ENCODE data around the gene SYT7. TPM values are rescaled to one million over a fixed set of nuclear protein-coding genes. Genes with fewer than 3 reads are reported as not detected.
A peak's percentile ranks its signal among the peaks of the same experiment; 100 is the strongest.

SYT7 gene
- total RNA-seq, 1 donor from 2014 or later = 7.6 TPM

GRCh38 chr11:61549177-61549576 lies 31.7 kb downstream of the SYT7 start:
- peaks cover 28% of the 10 kb centered on the region for H3K4me1 Mint-ChIP-seq
- peaks cover 5% of the 10 kb centered on the region for H3K27me3 Mint-ChIP-seq (ENCODE audit: low read depth)
- DNase-seq (ENCODE audit: low spot score in 2 of 2, unreplicated experiment in 2 of 2) = no peak
- no peak overlapping the region for H3K27ac Mint-ChIP-seq
- TF ChIP-seq, protein P1, sequence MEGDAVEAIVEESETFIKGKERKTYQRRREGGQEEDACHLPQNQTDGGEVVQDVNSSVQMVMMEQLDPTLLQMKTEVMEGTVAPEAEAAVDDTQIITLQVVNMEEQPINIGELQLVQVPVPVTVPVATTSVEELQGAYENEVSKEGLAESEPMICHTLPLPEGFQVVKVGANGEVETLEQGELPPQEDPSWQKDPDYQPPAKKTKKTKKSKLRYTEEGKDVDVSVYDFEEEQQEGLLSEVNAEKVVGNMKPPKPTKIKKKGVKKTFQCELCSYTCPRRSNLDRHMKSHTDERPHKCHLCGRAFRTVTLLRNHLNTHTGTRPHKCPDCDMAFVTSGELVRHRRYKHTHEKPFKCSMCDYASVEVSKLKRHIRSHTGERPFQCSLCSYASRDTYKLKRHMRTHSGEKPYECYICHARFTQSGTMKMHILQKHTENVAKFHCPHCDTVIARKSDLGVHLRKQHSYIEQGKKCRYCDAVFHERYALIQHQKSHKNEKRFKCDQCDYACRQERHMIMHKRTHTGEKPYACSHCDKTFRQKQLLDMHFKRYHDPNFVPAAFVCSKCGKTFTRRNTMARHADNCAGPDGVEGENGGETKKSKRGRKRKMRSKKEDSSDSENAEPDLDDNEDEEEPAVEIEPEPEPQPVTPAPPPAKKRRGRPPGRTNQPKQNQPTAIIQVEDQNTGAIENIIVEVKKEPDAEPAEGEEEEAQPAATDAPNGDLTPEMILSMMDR (IDR thresholded peaks at IDR 0.05; ENCODE audit: unreplicated experiment) = no peak
- H3K36me3 Mint-ChIP-seq = no peaks in the 10 kb centered on the region
- no peak overlapping the region for H3K4me3 Mint-ChIP-seq
- H3K9me3 Mint-ChIP-seq = no peaks in the 10 kb centered on the region

GRCh38 chr11:61547246-61547645 lies 33.6 kb downstream of the SYT7 start:
- Mint-ChIP-seq H3K9me3 (no peaks in the 10 kb centered on the region), H3K36me3 (no peaks in the 10 kb centered on the region), H3K27me3 (ENCODE audit: low read depth) (no peaks in the 10 kb centered on the region), H3K27ac (no peak overlapping the region), H3K4me3 (peak overlapping the region; percentile 49), H3K4me1 (peaks cover 18% of the 10 kb centered on the region)
- no peak for DNase-seq (ENCODE audit: low spot score in 2 of 2, unreplicated experiment in 2 of 2)
- TF ChIP-seq, protein P1 (IDR thresholded peaks at IDR 0.05; ENCODE audit: unreplicated experiment) = no peak

DNA sequence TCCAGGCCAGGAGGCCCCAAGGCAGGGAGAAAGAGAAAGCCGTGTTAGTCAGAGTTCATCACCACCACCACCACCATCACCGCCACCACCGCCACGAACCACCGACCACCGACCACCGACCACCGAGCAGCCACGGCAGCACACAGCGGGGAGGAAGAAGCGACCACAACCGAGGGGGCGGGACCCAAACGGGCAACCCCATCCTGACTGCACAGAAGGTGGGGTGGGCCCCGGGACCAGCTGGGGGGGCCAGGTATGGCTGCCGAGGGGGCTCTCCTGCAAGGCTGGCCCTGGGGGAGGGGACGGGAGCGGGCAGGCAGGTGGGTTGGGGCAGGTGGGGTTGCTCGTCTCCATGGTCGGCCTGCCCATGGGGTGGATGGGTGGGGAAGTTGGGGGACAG lies 34.2 kb downstream of the SYT7 start:
- Mint-ChIP-seq H3K9me3 (no peaks in the 10 kb centered on the region), H3K36me3 (no peaks in the 10 kb centered on the region), H3K4me3 (peak overlapping the region; percentile 49), H3K27ac (no peak overlapping the region), H3K4me1 (peaks cover 21% of the 10 kb centered on the region), H3K27me3 (ENCODE audit: low read depth) (no peaks in the 10 kb centered on the region)
- DNase-seq (ENCODE audit: low spot score in 2 of 2, unreplicated experiment in 2 of 2) = no peak
- TF ChIP-seq, protein P1 (IDR thresholded peaks at IDR 0.05; ENCODE audit: unreplicated experiment) = no peak

GRCh38 chr11:61545921-61546320 lies 35.0 kb downstream of the SYT7 start:
- Mint-ChIP-seq H3K4me1 (peaks cover 27% of the 10 kb centered on the region), H3K4me3 (no peak overlapping the region), H3K27me3 (ENCODE audit: low read depth) (no peaks in the 10 kb centered on the region), H3K27ac (no peak overlapping the region), H3K36me3 (no peaks in the 10 kb centered on the region), H3K9me3 (no peaks in the 10 kb centered on the region)
- DNase-seq (ENCODE audit: low spot score in 2 of 2, unreplicated experiment in 2 of 2) = no peak
- TF ChIP-seq, protein P1 (IDR thresholded peaks at IDR 0.05; ENCODE audit: unreplicated experiment) = no peak

DNA sequence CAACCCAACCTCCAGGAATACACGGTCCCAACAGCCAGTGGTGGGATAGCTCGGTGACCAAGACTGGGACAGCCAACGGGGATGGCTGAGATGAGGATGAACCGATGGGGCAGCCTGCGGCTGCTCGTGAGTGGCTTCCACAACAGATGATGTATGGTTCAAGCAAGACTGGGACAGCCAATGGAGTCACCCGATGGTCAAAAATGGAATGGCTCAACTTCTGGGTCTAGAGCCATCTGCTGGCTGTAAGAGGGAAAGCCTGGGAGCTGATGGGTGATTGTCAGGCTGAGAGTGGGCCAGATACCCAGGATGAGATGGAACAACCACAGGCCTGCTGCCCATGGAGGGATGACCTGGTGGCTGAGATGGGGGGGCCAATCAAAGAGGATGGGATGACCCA lies 35.5 kb downstream of the SYT7 start:
- Mint-ChIP-seq H3K9me3 (no peaks in the 10 kb centered on the region), H3K4me3 (no peak overlapping the region), H3K36me3 (no peaks in the 10 kb centered on the region), H3K27me3 (ENCODE audit: low read depth) (no peaks in the 10 kb centered on the region), H3K4me1 (peaks cover 29% of the 10 kb centered on the region), H3K27ac (no peak overlapping the region)
- DNase-seq (ENCODE audit: low spot score in 2 of 2, unreplicated experiment in 2 of 2) = no peak
- TF ChIP-seq, protein P1 (IDR thresholded peaks at IDR 0.05; ENCODE audit: unreplicated experiment) = no peak

DNA sequence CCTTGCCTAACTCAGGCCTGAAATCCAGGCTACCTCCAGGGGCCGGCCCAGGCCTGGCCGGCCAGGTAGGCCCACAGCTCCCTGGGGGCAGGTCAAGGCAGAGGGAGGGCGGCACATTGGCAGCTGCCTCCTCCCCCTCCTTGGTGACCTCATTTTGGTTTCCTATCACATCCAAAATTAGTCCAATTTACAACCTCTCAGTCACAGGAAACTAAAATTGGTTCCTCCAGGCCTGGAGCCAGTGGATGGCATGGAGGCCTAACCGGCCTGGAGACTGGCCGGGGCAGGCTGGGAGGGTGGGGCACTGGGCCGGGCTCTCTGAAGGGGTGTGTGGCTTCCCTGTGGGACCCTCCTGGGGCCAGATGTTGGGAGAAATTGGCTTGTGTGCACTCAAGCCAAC lies 36.4 kb downstream of the SYT7 start:
- no peak for DNase-seq (ENCODE audit: low spot score in 2 of 2, unreplicated experiment in 2 of 2)
- no peaks in the 10 kb centered on the region for H3K27me3 Mint-ChIP-seq (ENCODE audit: low read depth)
- no peaks in the 10 kb centered on the region for H3K9me3 Mint-ChIP-seq
- H3K4me3 Mint-ChIP-seq = no peak overlapping the region
- H3K27ac Mint-ChIP-seq = no peak overlapping the region
- H3K36me3 Mint-ChIP-seq = no peaks in the 10 kb centered on the region
- peaks cover 35% of the 10 kb centered on the region for H3K4me1 Mint-ChIP-seq
- TF ChIP-seq, protein P1 (IDR thresholded peaks at IDR 0.05; ENCODE audit: unreplicated experiment) = no peak

Measured in mesothelial cell of epicardium (in vitro differentiated cells).